Measurements from ENCODE around the gene PKDREJ. TPM values are rescaled to one million over a fixed set of nuclear protein-coding genes. Genes with fewer than 3 reads are reported as not detected.

PKDREJ gene
- total RNA-seq, 2 experiments from 2014 or later = not detected

DNA sequence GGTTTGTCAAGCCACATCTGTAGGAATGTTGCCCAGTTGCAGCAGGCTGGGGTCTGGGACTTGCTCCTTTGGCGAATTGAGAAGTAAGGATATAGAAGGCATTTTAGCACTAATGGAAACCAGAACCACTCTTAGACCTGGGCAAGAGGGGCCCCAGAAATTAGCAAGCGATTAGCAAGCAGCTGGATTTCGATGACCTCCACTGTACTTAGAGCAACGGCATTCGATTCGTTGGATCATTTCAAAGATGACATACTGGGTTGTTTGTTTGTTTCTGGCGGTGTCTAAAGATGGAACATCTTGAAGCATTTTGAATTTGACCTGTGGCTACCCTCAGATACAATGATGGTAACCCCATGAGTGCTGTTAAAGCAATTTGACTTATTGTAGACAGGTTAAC, 11.9 kb downstream of the PKDREJ start:
- H3K27ac Mint-ChIP-seq = peak overlapping the region; percentile 80
- peaks cover 43% of the 10 kb centered on the region for H3K4me1 Mint-ChIP-seq
- CTCF ChIA-PET = interaction anchor here (1.1 kb wide), 1 partner anchor 45 kb away, joined by 3 read pairs; the partner anchor contains the start of gene GTSE1
- peak overlapping the region; percentile 73 for H3K4me3 Mint-ChIP-seq
- DNase-seq = no peak
- peaks cover 5% of the 10 kb centered on the region for H3K9me3 Mint-ChIP-seq
- peaks cover 8% of the 10 kb centered on the region for H3K36me3 Mint-ChIP-seq (ENCODE audit: low read depth)
- H3K27me3 Mint-ChIP-seq = peaks cover 4% of the 10 kb centered on the region
- POLR2A ChIA-PET = interaction anchor here (1.8 to 5.8 kb wide), 6 partner anchors 12 to 103 kb away, joined by 5 to 48 read pairs (median 12); partner anchors contain the start of genes GTSE1 and TTC38

DNA sequence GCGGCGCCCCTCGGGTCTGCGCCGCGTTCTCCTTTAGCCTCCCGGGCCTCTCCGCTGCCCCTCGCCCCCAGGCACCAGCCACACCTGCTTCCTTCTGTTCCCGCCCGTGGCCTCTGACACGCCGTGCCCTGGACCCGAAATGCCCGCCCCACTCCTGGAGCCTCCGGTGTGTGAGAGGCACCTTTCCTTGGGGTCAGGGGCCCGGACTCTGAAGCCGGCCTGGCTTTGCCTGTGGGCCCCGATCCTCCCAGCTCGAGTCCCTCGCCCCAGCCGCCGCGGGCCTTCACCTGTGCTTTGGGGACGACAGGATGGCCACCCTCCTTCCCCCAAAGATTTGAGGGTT, 12.4 kb downstream of the PKDREJ start:
- Mint-ChIP-seq H3K9me3 (peaks cover 5% of the 10 kb centered on the region), H3K4me1 (peaks cover 43% of the 10 kb centered on the region), H3K36me3 (ENCODE audit: low read depth) (peaks cover 8% of the 10 kb centered on the region), H3K4me3 (peak overlapping the region; percentile 73), H3K27ac (peak overlapping the region; percentile 80), H3K27me3 (peaks cover 4% of the 10 kb centered on the region)
- POLR2A ChIA-PET = interaction anchor here (0.5 to 5.8 kb wide), 12 partner anchors 10 to 180 kb away, joined by 3 to 48 read pairs (median 9); partner anchors contain the start of genes GTSE1 and TTC38
- CTCF ChIA-PET = interaction anchor here (0.8 to 1.6 kb wide), 4 partner anchors 9 to 99 kb away, joined by 3 to 8 read pairs (median 4); partner anchors contain the start of gene GTSE1
- peak; percentile 30 for DNase-seq

DNA sequence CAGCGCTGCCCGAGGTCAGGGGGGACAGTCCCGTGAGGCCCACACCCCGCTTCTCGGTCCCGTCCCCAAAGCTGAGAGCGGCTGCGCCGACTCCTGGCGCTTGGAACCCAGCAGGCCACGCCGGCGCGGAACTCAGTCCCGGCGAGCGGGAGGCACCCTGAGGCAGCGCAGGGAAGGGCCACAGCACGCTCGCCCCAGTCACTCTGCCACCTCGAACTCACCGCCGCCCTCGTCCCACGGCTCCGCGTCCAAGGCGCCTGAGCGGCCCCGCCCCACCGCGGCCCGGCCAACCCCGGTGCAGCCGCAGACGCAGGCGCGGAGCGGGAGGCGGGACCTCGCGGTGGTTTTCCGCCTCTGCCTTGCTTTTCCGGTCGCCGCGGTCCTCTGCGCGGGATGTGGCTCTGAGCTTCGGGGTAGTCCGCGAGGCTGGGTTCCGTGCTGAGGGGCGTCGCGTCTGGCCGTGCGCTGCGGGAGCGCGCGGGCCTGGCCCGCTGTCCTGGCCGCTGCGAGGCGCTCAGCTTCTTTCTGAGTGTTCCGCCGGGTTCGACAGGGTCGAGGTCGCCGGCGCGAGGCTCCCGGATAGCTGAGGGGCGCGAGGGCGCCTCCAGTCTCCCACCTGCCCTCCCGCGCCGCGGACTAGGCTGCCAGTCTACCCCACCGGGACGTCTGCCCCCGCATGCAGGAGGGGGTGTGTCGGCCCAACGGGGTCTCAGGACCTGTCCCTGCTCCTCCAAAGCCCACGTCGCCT, 12.9 kb downstream of the PKDREJ start, which contains the start of gene CDPF1:
TSS of gene CDPF1 (minus strand) at position 259 of the 748 bp plus-strand sequence. CDS start 2,009 bp downstream, outside the sequence.
- DNase-seq = peak; percentile 92
- CTCF ChIA-PET = interaction anchor here (0.8 to 1.6 kb wide), 4 partner anchors 9 to 98 kb away, joined by 3 to 8 read pairs (median 4); partner anchors contain the start of gene GTSE1
- Mint-ChIP-seq H3K27ac (peak within 1 kb of the TSS; percentile 80), H3K36me3 (ENCODE audit: low read depth) (peaks cover 8% of the 10 kb centered on the region), H3K27me3 (peaks cover 4% of the 10 kb centered on the region), H3K4me3 (peak within 1 kb of the TSS; percentile 73), H3K4me1 (peaks cover 43% of the 10 kb centered on the region), H3K9me3 (peaks cover 5% of the 10 kb centered on the region)
- POLR2A ChIA-PET = interaction anchor here (0.5 to 5.8 kb wide), 14 partner anchors 11 to 237 kb away, joined by 3 to 48 read pairs (median 8); partner anchors contain the start of genes GTSE1 and TTC38

GRCh38 chr22:46247443-46247975, 15.6 kb downstream of the PKDREJ start:
- H3K27ac Mint-ChIP-seq = no peak overlapping the region
- H3K4me1 Mint-ChIP-seq = peaks cover 30% of the 10 kb centered on the region
- peaks cover 7% of the 10 kb centered on the region for H3K36me3 Mint-ChIP-seq (ENCODE audit: low read depth)
- no peak for DNase-seq
- H3K27me3 Mint-ChIP-seq = no peaks in the 10 kb centered on the region
- ChIA-PET CTCF (no interaction called here), POLR2A (interaction anchor here (1.4 kb wide), 2 partner anchors 10 to 40 kb away, joined by 3 to 4 read pairs; no protein-coding TSS in a partner anchor)
- H3K4me3 Mint-ChIP-seq = no peak overlapping the region
- no peaks in the 10 kb centered on the region for H3K9me3 Mint-ChIP-seq

GRCh38 chr22:46246178-46246577, 17.0 kb downstream of the PKDREJ start:
- CTCF ChIA-PET = no interaction called here
- H3K27ac Mint-ChIP-seq = no peak overlapping the region
- no peak for DNase-seq
- H3K9me3 Mint-ChIP-seq = no peaks in the 10 kb centered on the region
- H3K4me1 Mint-ChIP-seq = peaks cover 17% of the 10 kb centered on the region
- H3K36me3 Mint-ChIP-seq (ENCODE audit: low read depth) = peaks cover 7% of the 10 kb centered on the region
- no peaks in the 10 kb centered on the region for H3K27me3 Mint-ChIP-seq
- no peak overlapping the region for H3K4me3 Mint-ChIP-seq
- POLR2A ChIA-PET = interaction anchor here (1.3 kb wide), 1 partner anchor 49 kb away, joined by 6 read pairs; no protein-coding TSS in a partner anchor

DNA sequence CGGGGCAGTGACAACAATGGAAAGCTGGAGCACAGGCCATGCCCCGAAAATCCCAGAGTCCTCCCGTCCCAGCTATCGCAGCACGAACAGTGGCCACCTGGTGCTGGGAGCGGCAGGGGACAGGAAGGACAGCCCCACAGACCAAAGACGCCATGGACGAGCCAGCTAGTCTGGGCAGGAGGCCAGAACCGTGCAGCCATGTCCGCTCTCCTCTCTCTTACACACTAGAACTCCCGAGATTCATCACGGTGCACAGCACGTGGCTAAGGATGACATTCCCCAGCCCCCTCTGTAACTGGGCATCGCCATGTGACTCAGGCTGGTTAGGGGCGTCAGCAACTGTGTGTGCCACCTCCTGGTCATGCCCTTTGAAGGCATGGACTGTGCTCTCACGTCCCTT, 17.6 kb downstream of the PKDREJ start:
- no peaks in the 10 kb centered on the region for H3K27me3 Mint-ChIP-seq
- no peak overlapping the region for H3K4me3 Mint-ChIP-seq
- H3K9me3 Mint-ChIP-seq = no peaks in the 10 kb centered on the region
- ChIA-PET POLR2A (no interaction called here), CTCF (no interaction called here)
- no peak for DNase-seq
- H3K4me1 Mint-ChIP-seq = peaks cover 14% of the 10 kb centered on the region
- peaks cover 7% of the 10 kb centered on the region for H3K36me3 Mint-ChIP-seq (ENCODE audit: low read depth)
- H3K27ac Mint-ChIP-seq = no peak overlapping the region

- CTCF ChIA-PET = no interaction called here
- Mint-ChIP-seq H3K27ac (no peak overlapping the region), H3K27me3 (no peaks in the 10 kb centered on the region), H3K4me1 (peaks cover 22% of the 10 kb centered on the region), H3K4me3 (no peak overlapping the region), H3K9me3 (no peaks in the 10 kb centered on the region), H3K36me3 (ENCODE audit: low read depth) (peaks cover 7% of the 10 kb centered on the region)
- POLR2A ChIA-PET = interaction anchor here (1.8 kb wide), 1 partner anchor 18 kb away, joined by 4 read pairs; no protein-coding TSS in a partner anchor
- DNase-seq = no peak
These were observed 18.4 kb downstream of the PKDREJ start for GRCh38 chr22:46244771-46245170.

GRCh38 chr22:46242076-46242475, 21.1 kb downstream of the PKDREJ start:
- Mint-ChIP-seq H3K9me3 (no peaks in the 10 kb centered on the region), H3K27ac (no peak overlapping the region), H3K4me3 (no peak overlapping the region), H3K36me3 (ENCODE audit: low read depth) (peaks cover 19% of the 10 kb centered on the region), H3K4me1 (peaks cover 22% of the 10 kb centered on the region), H3K27me3 (no peaks in the 10 kb centered on the region)
- ChIA-PET POLR2A (no interaction called here), CTCF (no interaction called here)
- no peak for DNase-seq

DNA sequence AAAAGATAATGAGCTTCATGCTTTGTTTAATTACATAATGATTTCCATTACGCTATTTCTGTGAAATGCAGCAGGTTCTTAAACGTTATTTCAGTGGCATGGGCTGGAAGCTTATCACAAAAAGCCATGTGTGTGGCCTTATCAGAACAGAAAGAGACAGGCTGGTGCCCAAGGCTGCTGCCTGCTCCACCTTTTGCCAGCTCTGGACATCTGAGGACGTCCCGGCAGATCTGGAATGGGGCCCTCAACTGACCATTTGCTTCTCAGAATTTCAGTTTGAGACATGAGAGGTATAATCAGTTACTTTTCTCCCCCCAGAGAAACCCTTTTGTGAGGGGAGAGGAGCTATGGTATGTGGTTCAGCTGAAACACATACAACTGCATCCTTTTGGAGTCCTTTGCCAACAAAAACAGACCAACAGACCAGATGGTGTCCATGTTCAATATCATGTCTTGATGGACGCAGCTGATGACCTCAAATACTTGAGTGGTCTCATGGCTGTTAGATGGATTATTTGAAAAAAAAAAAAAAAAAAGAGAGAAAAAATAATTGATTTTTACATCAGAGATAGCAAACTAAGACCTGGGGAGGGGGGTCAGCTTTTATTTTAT, 21.6 kb downstream of the PKDREJ start:
- no peak for DNase-seq
- ChIA-PET CTCF (interaction anchor here (0.7 kb wide), 1 partner anchor 246 kb away, joined by 3 read pairs; no protein-coding TSS in a partner anchor), POLR2A (no interaction called here)
- no peaks in the 10 kb centered on the region for H3K9me3 Mint-ChIP-seq
- H3K27ac Mint-ChIP-seq = no peak overlapping the region
- peaks cover 22% of the 10 kb centered on the region for H3K4me1 Mint-ChIP-seq
- H3K36me3 Mint-ChIP-seq (ENCODE audit: low read depth) = peaks cover 21% of the 10 kb centered on the region
- no peaks in the 10 kb centered on the region for H3K27me3 Mint-ChIP-seq
- H3K4me3 Mint-ChIP-seq = no peak overlapping the region

DNA sequence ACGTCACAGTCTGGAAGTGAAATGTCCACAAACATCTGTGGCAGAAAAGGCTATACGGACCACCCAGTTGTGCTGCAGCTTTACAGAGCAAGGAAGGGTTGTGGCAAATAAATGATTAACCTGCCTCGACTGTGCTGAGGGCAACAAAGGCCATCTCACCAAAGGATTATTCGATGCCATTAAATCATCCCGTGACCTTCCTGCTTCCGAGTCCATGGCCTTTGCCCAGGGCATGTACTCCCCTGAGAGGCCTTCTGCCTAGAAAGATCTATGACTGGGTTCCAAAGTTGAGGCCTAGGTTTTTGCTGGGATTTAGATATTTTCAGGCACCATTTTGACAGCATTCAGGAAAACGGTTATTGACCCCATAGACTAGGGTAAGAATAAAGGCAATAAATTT, 22.2 kb downstream of the PKDREJ start:
- ChIA-PET POLR2A (no interaction called here), CTCF (no interaction called here)
- H3K4me1 Mint-ChIP-seq = peaks cover 22% of the 10 kb centered on the region
- DNase-seq = no peak
- no peaks in the 10 kb centered on the region for H3K27me3 Mint-ChIP-seq
- no peak overlapping the region for H3K4me3 Mint-ChIP-seq
- no peaks in the 10 kb centered on the region for H3K9me3 Mint-ChIP-seq
- H3K27ac Mint-ChIP-seq = no peak overlapping the region
- H3K36me3 Mint-ChIP-seq (ENCODE audit: low read depth) = peaks cover 21% of the 10 kb centered on the region

- POLR2A ChIA-PET = interaction anchor here (1.4 to 3.0 kb wide), 2 partner anchors 9 to 56 kb away, joined by 4 to 13 read pairs; partner anchors contain the start of genes CDPF1 and GTSE1
- H3K27ac Mint-ChIP-seq = no peak overlapping the region
- H3K4me1 Mint-ChIP-seq = peaks cover 22% of the 10 kb centered on the region
- no peaks in the 10 kb centered on the region for H3K27me3 Mint-ChIP-seq
- CTCF ChIA-PET = no interaction called here
- H3K9me3 Mint-ChIP-seq = no peaks in the 10 kb centered on the region
- no peak overlapping the region for H3K4me3 Mint-ChIP-seq
- peaks cover 24% of the 10 kb centered on the region for H3K36me3 Mint-ChIP-seq (ENCODE audit: low read depth)
- no peak for DNase-seq
These were observed 22.6 kb downstream of the PKDREJ start for GRCh38 chr22:46240506-46240905.

DNA sequence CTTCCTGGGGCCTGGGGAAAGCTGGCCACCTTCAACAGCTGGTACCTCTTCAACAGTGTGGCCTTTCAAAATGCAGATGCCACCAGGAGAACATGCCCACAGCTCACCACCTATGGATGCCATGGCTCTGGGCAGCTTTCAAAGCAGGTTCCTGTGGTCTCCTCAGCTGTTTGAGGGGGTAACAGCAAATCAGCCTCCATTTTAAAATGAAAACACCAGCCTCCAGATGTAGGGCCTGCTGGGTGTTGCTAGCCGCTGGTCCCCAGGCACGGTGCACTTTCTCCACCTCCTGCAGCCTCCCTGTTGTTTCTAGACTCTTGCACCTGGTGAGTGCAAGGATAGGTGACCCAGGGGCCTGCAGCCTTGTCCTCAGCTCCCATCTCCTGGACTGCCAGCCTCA, 23.1 kb downstream of the PKDREJ start:
- Mint-ChIP-seq H3K27ac (no peak overlapping the region), H3K9me3 (no peaks in the 10 kb centered on the region)
- CTCF ChIA-PET = no interaction called here

More for the DNA sequence above, 23.1 kb downstream of the PKDREJ start:
- DNase-seq = no peak
- H3K36me3 Mint-ChIP-seq (ENCODE audit: low read depth) = peaks cover 24% of the 10 kb centered on the region
- no peak overlapping the region for H3K4me3 Mint-ChIP-seq
- no peaks in the 10 kb centered on the region for H3K27me3 Mint-ChIP-seq
- H3K4me1 Mint-ChIP-seq = peaks cover 22% of the 10 kb centered on the region
- POLR2A ChIA-PET = interaction anchor here (1.4 to 3.0 kb wide), 2 partner anchors 10 to 56 kb away, joined by 4 to 13 read pairs; partner anchors contain the start of genes CDPF1 and GTSE1

Data from activated CD4-positive, alpha-beta memory T cell treated with anti-CD3 and anti-CD28 coated beads, Interleukin-2, amount 10 ng/mL, durations not matched to agents 7 days and 5 days (primary cell).